BLaER1 treated with 17β-estradiol and CSF1 and Interleukin-3, amounts not matched to agents 10 nM and 100 nM (cell line): ENCODE results near the gene SLC43A2.

Experiments
- H3K27ac ChIP-seq, 11 experiments: shearing (Covaris generic); formaldehyde crosslinking; 2 replicates each; pipeline ENCODE4 v1.8.1; 2022
- H3K27me3 ChIP-seq, 11 experiments: shearing (Covaris generic); formaldehyde crosslinking; 2 replicates each; pipeline ENCODE4 v1.8.1; 2022
- H3K36me3 ChIP-seq, 11 experiments: shearing (Covaris generic); formaldehyde crosslinking; 2 replicates each; pipeline ENCODE4 v1.8.1; 2022
- H3K4me1 ChIP-seq, 10 experiments: shearing (Covaris generic); formaldehyde crosslinking; 2 replicates each; pipeline ENCODE4 v1.8.1; 2022
- H3K4me2 ChIP-seq, 11 experiments: shearing (Covaris generic); formaldehyde crosslinking; 2 replicates each; pipeline ENCODE4 v1.8.1; 2022
- H3K4me3 ChIP-seq, 10 experiments: shearing (Covaris generic); formaldehyde crosslinking; 2 replicates each; pipeline ENCODE4 v1.8.1; 2022
- H3K9ac ChIP-seq, 11 experiments: shearing (Covaris generic); formaldehyde crosslinking; 2 replicates each; pipeline ENCODE4 v1.8.1; 2022
- H3K9me3 ChIP-seq, 11 experiments: shearing (Covaris generic); formaldehyde crosslinking; replicated peaks in 1 of 11; 2 replicates each; pipeline ENCODE4 v1.8.1; 2022
- H4K20me1 ChIP-seq, 11 experiments: shearing (Covaris generic); formaldehyde crosslinking; 2 replicates each; pipeline ENCODE4 v1.8.1; 2022
- Cebpa-rat ChIP-seq, 11 experiments: shearing (Covaris generic); IDR thresholded peaks; 2 replicates each; pipeline ENCODE4 v1.8.1; 2022

Gene SLC43A2

GRCh38 chr17:1592751-1593629, 35.6 kb downstream of the SLC43A2 start:
- Histone ChIP-seq H3K4me1 (peaks cover 80 to 88% (median 83%) of the 10 kb centered on the region in 10 experiments), H3K27ac (peak overlapping the region in 10 of 11 experiments; percentile 60 to 99 (median 92); a peak in 21 of 22 replicates), H4K20me1 (no peaks in the 10 kb centered on the region; a peak in 1 of 22 replicates), H3K9ac (peak overlapping the region; percentile 38 to 93 (median 80); a peak in 21 of 22 replicates), H3K9me3 (no peaks in the 10 kb centered on the region), H3K36me3 (peaks cover 0 to 77% (median 45%) of the 10 kb centered on the region in 11 experiments; a peak in 16 of 22 replicates), H3K4me3 (peak overlapping the region in 8 of 10 experiments; percentile 28 to 51 (median 40); a peak in 14 of 20 replicates), H3K27me3 (no peaks in the 10 kb centered on the region), H3K4me2 (peak overlapping the region; percentile 85 to 98 (median 93))
- no peak for TF ChIP-seq Cebpa-rat (IDR thresholded peaks at IDR 0.05)

- Histone ChIP-seq H3K27me3 (no peaks in the 10 kb centered on the region), H3K9me3 (no peaks in the 10 kb centered on the region), H3K4me3 (peak overlapping the region in 7 of 10 experiments; percentile 28 to 61 (median 51); a peak in 12 of 20 replicates), H3K4me1 (peaks cover 94 to 100% (median 97%) of the 10 kb centered on the region in 10 experiments), H3K27ac (peak overlapping the region in 10 of 11 experiments; percentile 79 to 99 (median 92); a peak in 20 of 22 replicates), H3K9ac (peak overlapping the region in 10 of 11 experiments; percentile 68 to 93 (median 82); a peak in 18 of 22 replicates), H3K4me2 (peak overlapping the region; percentile 87 to 98 (median 95)), H3K36me3 (peaks cover 0 to 79% (median 49%) of the 10 kb centered on the region in 11 experiments; a peak in 19 of 22 replicates), H4K20me1 (no peaks in the 10 kb centered on the region; a peak in 1 of 22 replicates)
- TF ChIP-seq Cebpa-rat (IDR thresholded peaks at IDR 0.05): no peak
Observed at GRCh38 chr17:1591474-1592090, 37.1 kb downstream of the SLC43A2 start.

GRCh38 chr17:1590747-1591473, 37.7 kb downstream of the SLC43A2 start:
- Histone ChIP-seq H3K27me3 (no peaks in the 10 kb centered on the region), H3K4me1 (peaks cover 98 to 100% (median 99%) of the 10 kb centered on the region in 10 experiments), H3K27ac (peak overlapping the region; percentile 9 to 99 (median 91)), H3K36me3 (peaks cover under 1 to 79% (median 51%) of the 10 kb centered on the region in 11 experiments; a peak in 19 of 22 replicates), H3K4me2 (peak overlapping the region; percentile 63 to 98 (median 94)), H3K9ac (peak overlapping the region; percentile 5 to 93 (median 78); a peak in 21 of 22 replicates), H3K4me3 (peak overlapping the region in 9 of 10 experiments; percentile 7 to 61 (median 48); a peak in 18 of 20 replicates), H4K20me1 (no peaks in the 10 kb centered on the region; a peak in 1 of 22 replicates), H3K9me3 (no peaks in the 10 kb centered on the region)
- peak in 1 of 11 experiments; percentile 13; a peak in 2 of 22 replicates for TF ChIP-seq Cebpa-rat (IDR thresholded peaks at IDR 0.05)

- peaks cover 98 to 100% (median 99%) of the 10 kb centered on the region in 10 experiments for H3K4me1 ChIP-seq
- TF ChIP-seq Cebpa-rat (IDR thresholded peaks at IDR 0.05): peak; percentile 8 to 83 (median 75); a peak in 14 of 22 replicates
- no peaks in the 10 kb centered on the region; a peak in 1 of 22 replicates for H4K20me1 ChIP-seq
- peak overlapping the region in 9 of 10 experiments; percentile 7 to 61 (median 48); a peak in 17 of 20 replicates for H3K4me3 ChIP-seq
- H3K9me3 ChIP-seq: no peaks in the 10 kb centered on the region
- H3K4me2 ChIP-seq: peak overlapping the region; percentile 63 to 98 (median 94)
- H3K27ac ChIP-seq: peak overlapping the region; percentile 9 to 99 (median 91); a peak in 21 of 22 replicates
- H3K9ac ChIP-seq: peak overlapping the region; percentile 5 to 93 (median 78); a peak in 21 of 22 replicates
- H3K36me3 ChIP-seq: peaks cover 8 to 79% (median 54%) of the 10 kb centered on the region in 11 experiments; a peak in 20 of 22 replicates
- H3K27me3 ChIP-seq: no peaks in the 10 kb centered on the region
Observed at GRCh38 chr17:1590029-1590746, 38.4 kb downstream of the SLC43A2 start.

GRCh38 chr17:1588821-1589585, 39.6 kb downstream of the SLC43A2 start:
- Histone ChIP-seq H3K27ac (peak overlapping the region; percentile 9 to 99 (median 91); a peak in 20 of 22 replicates), H3K9ac (peak overlapping the region; percentile 44 to 93 (median 78); a peak in 21 of 22 replicates), H3K27me3 (no peaks in the 10 kb centered on the region), H3K36me3 (peaks cover 9 to 85% (median 62%) of the 10 kb centered on the region in 11 experiments; a peak in 20 of 22 replicates), H3K4me3 (peak overlapping the region in 4 of 10 experiments; percentile 18 to 54 (median 32); a peak in 1 of 20 replicates), H3K9me3 (no peaks in the 10 kb centered on the region), H4K20me1 (no peaks in the 10 kb centered on the region; a peak in 1 of 22 replicates), H3K4me1 (peaks cover 98 to 100% (median 99%) of the 10 kb centered on the region in 10 experiments), H3K4me2 (peak overlapping the region; percentile 63 to 98 (median 94))
- TF ChIP-seq Cebpa-rat (IDR thresholded peaks at IDR 0.05): no peak

- Histone ChIP-seq H4K20me1 (no peaks in the 10 kb centered on the region; a peak in 1 of 22 replicates), H3K9ac (peak overlapping the region; percentile 8 to 77 (median 62); a peak in 11 of 22 replicates), H3K27me3 (no peaks in the 10 kb centered on the region), H3K27ac (peak overlapping the region; percentile 37 to 99 (median 90); a peak in 21 of 22 replicates), H3K36me3 (peaks cover 9 to 98% (median 82%) of the 10 kb centered on the region in 11 experiments; a peak in 20 of 22 replicates), H3K4me2 (peak overlapping the region; percentile 81 to 100 (median 93); a peak in 21 of 22 replicates), H3K4me3 (peak overlapping the region in 1 of 10 experiments; percentile 15; a peak in 1 of 20 replicates), H3K9me3 (no peaks in the 10 kb centered on the region), H3K4me1 (peaks cover 98 to 100% (median 100%) of the 10 kb centered on the region in 10 experiments)
- no peak for TF ChIP-seq Cebpa-rat (IDR thresholded peaks at IDR 0.05)
Observed at GRCh38 chr17:1584167-1584566, 44.5 kb downstream of the SLC43A2 start.

GRCh38 chr17:1583556-1583955, 45.1 kb downstream of the SLC43A2 start:
- Histone ChIP-seq H3K4me1 (peaks cover 96 to 100% (median 100%) of the 10 kb centered on the region in 10 experiments), H3K4me2 (peak overlapping the region; percentile 81 to 100 (median 93)), H3K36me3 (peaks cover 9 to 98% (median 85%) of the 10 kb centered on the region in 11 experiments; a peak in 20 of 22 replicates), H3K27me3 (no peaks in the 10 kb centered on the region), H4K20me1 (no peaks in the 10 kb centered on the region), H3K9ac (peak overlapping the region; percentile 7 to 77 (median 62); a peak in 16 of 22 replicates), H3K4me3 (peak overlapping the region in 1 of 10 experiments; percentile 15; a peak in 1 of 20 replicates), H3K9me3 (no peaks in the 10 kb centered on the region), H3K27ac (peak overlapping the region; percentile 37 to 99 (median 90); a peak in 20 of 22 replicates)
- TF ChIP-seq Cebpa-rat (IDR thresholded peaks at IDR 0.05): no peak
